Umbilical cord (tissue), 2 donors: ENCODE measurements around the gene CASP2. TPM values are rescaled to one million over a fixed set of nuclear protein-coding genes. Genes with fewer than 3 reads are reported as not detected.
"Not testable (repeated sequence)": the region's sequence is repeated elsewhere in the genome, so short reads cannot be mapped to it uniquely, and the experiment has no call there.

Source experiments
- DNase-seq: peaks from one replicate; pipeline ENCODE4 v3.0.0-alpha.2; 2015; ENCODE audit warnings: low spot score
- total RNA-seq: library from RNA; depleted of rRNA; stranded (reverse); fragments of >200 nt; gene quantifications from one replicate; pipeline ENCODE4 v1.2.3, GENCODE V29; 2014; ENCODE audit warnings: low replicate concordance; ENCODE audit not compliant: insufficient read depth

The CASP2 gene
- total RNA-seq, 1 donor from 2014 or later = 9.1 TPM

DNA sequence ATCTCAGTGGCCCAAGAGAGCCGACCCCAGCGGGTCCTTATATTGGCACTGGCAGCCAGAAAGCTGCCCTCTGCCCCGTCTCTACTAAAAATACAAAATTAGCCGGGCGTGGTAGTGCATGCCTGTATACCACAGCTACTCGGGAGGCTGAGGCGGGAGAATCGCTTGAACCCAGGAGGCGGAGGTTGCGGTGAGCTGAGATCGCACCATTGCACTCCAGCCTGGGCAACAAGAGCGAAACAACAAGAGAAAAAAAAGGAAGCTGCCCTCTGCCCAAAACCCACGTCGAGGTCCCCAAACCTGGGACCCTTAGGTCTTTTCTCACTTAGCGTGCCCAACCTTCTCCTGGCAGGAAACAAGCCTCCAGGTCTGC lies 24.0 kb upstream of the CASP2 start:
- not testable (repeated sequence) for DNase-seq

DNA sequence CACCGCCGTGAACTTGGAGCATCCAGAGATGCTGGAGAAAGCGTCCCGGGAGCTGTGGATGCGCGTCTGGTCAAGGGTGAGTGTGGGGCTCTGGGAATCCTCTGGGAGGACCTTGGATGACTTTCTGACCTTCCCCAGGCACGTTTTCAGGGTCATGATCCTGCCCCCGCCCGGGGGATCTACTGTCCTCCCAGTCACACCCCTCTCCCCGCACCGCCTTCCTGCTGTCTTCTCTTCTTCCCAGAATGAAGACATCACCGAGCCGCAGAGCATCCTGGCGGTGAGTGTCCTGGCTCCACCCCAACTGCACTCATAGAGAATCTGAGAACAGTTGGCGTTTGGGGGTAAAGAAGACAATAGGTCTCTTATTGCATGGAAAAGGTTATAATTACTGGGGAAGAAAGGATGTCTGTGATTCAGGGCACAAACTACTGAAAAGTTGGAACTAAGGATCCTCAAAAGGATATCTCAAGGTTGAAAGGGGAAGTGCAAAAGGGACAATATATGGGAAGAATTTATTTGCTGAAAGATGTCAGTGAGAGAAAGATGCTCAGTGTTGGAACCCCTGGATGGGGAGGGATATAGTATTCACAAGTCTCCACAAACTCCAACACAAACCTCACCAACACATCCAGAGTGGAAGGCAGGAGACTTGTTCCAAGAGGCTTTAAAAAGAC lies 23.0 kb upstream of the CASP2 start:
- DNase-seq = no peak

DNA sequence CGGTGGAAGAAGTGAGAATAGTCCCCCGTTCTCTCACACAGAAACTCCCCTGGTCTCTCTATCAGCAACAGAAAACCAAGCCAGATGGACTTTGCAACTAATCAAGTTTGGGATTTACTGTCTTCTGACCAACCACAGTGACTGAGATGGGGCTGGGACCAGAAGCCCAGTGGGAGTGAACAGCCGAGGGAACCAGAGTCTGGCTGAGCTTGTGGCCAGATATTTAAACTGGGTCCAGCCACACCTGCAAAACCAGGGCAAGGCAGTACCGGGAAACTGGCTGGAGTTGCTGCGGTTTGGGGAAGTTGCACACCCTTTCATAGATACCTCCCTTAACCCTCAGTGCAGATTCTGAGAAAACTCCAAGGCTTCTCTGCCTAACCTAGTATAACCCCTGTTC lies 18.9 kb upstream of the CASP2 start:
- no peak for DNase-seq

DNA sequence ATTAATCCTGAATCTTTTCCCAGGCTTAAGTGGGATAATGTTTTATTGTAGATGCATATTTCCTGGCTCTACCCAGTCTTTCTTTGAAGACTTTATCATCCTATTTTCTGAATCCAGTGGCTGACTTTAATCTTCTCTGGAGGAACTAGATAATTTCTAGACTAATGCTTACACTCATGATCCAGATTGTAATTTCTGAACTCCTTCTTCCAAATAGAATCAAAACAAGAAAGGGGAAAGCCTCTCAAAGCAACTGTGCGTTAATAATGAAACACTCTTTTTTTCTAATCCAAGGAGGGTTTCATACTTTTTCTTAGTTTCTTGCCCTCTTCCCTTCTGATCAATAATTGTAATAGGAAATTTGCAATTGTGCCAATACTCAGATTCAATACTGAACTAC lies 16.9 kb upstream of the CASP2 start:
- no peak for DNase-seq

DNA sequence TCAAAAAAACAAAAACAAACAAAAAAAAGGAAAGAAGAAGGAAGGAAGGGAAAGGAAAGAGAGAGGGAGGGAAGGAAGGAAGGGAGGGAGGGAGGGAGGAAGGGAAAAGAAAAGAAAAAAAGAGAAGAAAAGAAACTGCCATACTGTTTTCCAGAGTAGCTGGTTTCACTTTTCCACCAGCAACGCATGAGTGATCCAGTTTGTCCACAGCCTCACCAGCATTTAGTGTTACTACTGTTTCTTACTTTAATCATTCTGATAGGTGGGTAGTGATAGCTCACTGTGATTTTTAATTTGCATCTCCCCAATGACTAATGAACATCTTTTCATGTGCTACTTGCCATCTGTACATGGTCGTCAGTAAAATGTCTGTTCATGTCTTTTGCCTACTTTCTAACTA lies 15.3 kb upstream of the CASP2 start:
- DNase-seq = no peak

DNA sequence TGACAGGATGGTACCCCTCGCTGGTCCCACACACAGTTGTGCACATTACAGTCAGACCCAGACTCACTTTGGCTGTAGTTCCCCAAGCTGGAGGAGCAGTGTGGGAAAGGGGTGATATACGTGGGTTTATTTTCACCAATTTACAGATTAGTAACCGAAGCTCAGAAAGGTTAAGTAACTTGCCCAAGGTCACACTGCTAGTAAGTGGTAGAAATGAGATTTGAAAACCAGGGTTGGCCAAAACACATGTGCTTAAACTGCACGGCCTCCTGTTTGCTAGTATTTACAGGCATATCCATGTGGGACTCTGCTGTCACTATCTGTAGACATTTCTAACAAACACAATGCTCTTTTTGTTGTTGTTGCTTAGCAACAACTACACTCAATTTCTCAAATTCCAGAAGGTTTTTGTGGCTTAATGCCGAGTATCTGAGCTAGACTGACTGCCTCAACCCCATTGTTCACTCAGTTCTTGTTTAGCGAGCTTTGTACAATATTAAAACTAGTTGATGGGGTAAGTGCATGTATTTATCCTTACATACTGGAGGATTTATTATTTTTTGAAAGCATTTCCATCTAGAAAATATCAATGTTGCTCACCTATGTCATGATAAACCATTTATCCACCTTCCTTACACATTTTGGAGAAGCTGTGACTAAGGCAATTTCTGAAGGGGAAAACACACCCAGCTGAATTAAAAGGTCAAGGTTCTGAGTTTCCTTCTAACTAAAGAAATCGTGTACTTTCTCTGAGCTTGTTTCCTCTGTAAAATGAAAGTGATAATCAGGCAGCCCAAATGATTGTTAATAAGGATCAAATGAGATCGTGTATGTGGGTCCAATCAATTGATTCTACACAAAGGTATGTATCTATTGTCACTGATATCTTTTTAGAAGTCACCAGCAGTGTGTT lies 8.7 kb upstream of the CASP2 start:
- DNase-seq = peak; percentile 60

DNA sequence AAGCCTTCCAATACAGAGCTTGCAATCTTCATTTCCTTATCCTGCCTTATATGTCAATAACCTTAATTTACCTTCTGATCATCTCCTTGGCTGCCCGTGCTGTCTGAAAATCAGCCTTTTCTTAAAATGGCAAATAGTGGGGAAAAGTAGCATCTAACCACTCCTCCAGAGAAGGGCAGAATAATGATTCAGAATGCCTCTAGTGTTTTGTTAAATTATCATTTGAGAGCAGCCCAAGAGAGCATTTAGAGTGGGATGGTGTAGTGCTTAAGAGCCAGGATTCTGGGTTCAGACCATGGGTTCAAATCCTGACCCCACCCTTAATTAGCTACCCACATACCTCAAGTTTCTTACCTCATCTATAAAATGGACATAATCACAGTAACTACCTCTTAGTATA lies 8.0 kb upstream of the CASP2 start:
- DNase-seq = no peak

DNA sequence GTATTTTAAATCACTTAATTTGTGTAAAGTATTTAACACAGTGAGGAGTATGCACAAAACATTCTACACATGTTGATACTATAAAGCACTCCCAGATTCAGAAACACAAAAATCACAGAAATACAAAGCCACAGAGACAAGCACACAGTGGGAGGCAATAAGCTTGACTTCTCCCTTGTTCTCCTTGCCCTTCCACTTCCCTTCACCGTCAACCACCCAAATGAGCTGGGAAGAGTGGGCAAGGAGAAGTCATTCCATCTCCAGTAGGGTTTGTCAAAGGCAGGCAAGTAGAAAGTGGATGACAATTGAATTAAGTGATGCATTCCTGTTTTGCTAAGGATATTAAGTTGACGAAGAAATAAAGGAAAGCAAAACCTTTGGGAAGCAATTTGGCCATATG lies 7.6 kb upstream of the CASP2 start:
- no peak for DNase-seq

DNA sequence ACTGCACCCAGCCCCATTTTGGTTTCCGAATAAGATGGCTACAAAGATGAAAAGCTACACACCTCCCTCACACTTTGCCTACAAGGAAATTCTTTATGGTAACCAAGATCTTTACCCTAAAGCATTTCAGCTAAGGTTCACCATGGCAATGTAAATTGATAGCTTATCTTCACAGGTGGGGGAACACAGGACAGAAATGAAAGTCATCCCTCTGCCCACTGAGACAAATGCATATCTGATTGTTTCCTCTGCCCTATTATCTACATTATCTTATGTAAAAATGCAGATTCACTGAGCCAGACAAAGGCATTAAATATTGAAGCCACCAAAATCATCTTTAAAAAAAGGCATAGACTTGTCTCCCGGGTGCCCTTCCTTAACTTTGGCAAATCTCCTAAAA lies 6.6 kb upstream of the CASP2 start:
- DNase-seq = no peak

DNA sequence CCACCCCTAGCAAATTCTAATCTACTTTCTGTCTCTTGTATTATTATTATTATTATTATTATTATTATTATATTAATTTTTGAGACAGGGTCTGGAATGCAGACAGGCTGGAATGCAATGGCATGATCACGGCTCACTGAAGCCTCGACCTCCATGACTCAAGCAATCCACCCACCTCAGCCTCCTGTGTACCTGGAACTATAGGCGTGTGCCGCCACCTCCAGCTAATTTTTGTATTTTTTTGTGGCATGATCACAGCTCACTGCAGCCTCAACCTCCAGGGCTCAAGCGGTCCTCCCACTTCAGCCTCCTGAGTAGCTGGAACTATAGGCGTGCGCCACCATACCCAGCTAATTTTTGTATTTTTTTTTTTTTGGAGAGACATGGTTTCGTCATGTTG lies 6.0 kb upstream of the CASP2 start:
- DNase-seq = no peak

DNA sequence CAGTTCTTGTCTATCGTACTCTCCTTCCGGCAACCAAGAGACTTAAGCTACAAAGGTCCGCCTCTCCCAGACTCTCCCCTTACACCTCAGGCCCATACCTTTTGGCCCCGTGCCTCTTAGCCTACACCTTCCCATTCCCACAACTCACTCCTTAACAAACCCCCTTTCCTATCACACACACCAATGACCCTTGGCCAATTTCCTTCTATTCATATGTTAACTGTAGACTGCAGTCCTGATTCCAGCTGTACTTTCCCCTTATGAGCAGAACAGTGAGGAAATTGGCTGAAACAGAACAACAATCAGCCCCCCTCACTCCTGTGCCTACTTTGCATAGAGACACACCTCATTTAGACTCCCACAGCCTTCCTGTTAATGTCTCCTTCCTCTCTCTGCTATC lies 4.8 kb upstream of the CASP2 start:
- no peak for DNase-seq

DNA sequence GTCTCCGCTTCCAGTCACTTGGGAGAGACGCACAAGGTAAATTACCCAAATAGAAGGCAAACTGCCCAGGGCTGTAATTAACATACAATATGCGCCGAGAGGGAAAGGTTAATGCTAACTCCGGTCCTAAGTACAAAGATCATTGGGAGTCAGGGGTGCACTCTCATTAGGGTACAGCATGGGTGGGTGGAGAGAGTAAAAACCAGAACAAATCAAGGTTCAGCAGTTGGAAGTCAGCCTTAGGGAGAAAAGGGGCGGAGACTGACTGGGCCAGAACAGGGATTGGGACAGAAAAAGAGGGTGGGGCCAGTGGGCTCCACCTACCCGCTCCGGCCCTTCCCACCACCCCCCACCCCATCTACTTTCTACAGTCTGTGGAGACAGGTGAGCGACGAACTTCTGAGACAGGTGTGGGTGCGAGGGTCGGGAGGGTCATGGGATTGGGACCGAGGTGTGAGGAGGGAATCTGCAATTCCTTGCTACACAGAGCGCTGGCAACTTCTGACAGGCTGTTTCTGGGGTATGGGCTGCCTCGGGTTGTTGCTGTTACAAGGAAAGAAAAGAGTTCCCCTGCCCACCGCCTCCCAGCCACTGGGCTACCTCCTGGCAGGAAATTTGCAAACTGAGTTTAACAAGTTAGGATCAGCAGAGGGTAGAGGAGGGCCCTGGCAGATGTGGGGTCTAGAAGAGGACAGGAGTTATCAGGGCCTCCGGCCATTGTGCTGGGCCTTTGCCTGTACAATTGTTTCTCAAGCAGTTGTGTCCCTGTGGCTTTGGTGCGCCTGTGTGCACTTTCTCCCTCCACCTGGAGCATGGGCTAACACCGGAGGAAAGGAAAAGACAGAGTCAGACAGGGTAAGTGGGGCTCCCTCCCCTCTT lies 3.3 kb upstream of the CASP2 start, which contains the start of gene TMEM139:
TSS of gene TMEM139 (plus strand) at position 368 of the 879 bp plus-strand sequence. CDS start 1,000 bp downstream, outside the sequence.
- DNase-seq = peak; percentile 39

DNA sequence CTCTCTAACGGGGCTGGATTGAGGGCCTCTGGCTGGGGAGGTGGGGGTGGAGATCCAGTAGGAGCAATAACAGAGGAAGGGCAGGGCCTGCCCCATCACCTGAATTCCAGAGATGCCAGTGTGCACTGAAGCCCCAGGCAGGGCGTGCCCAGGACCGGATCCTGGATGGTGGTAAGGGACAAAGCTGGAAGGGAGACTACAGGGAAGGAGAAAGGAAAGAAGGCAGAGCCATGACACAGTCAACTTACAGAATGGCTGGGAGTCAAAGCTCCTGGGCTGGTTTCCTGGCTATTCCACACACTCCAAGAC lies 2.7 kb upstream of the CASP2 start:
- peak; percentile 21 for DNase-seq

DNA sequence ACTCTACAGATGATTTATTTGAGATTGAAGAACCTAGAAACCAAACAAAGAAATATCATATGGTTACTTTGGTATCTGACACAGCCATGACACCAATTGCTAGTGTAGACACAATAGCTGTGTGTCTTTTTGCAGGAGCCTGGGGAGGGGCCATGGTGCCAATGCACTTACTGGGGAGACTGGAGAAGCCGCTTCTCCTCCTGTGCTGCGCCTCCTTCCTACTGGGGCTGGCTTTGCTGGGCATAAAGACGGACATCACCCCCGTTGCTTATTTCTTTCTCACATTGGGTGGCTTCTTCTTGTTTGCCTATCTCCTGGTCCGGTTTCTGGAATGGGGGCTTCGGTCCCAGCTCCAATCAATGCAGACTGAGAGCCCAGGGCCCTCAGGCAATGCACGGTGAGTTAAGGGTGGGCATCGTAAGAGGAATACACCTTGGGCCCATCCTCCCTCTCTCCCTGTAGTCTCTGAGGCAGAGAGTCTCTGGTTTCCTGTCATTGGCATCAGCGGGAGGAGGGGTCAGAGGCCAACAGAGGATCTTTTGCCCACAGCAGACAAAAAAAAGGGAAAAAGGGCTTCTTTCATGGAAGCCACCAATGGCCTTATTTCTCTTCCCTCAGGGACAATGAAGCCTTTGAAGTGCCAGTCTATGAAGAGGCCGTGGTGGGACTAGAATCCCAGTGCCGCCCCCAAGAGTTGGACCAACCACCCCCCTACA lies 2.2 kb upstream of the CASP2 start:
- no peak for DNase-seq

DNA sequence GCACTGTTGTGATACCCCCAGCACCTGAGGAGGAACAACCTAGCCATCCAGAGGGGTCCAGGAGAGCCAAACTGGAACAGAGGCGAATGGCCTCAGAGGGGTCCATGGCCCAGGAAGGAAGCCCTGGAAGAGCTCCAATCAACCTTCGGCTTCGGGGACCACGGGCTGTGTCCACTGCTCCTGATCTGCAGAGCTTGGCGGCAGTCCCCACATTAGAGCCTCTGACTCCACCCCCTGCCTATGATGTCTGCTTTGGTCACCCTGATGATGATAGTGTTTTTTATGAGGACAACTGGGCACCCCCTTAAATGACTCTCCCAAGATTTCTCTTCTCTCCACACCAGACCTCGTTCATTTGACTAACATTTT lies 1.6 kb upstream of the CASP2 start:
- DNase-seq = no peak

DNA sequence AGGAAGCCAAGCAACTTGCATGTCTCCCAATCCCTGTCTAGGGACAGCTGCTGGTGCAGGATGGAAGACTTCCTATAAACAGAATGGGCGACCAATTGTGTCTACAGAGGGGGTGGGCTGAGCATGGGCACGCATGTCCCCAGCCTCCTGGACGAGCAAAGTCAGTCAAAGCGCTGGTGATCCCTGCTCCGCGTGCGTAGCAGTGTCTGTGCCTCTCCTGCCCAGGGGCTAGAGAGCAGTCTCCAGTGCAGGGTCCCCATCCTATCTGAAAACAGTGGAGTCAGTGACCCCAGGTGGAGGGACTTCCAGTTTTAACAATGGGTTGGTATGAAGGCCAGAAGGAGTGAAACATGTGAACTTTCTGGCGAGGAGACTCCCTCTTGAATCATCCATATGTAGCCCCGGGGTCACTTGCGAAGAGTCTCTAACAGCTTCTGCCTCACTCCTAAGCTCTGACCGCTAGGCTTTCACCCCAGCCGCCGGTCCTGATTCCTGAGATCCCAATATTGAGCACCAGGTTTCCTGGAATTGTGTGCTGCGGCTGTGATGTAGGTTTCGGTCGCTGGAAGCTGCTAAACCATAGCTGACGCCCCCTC lies 714 bp upstream of the CASP2 start:
- no peak for DNase-seq

DNA sequence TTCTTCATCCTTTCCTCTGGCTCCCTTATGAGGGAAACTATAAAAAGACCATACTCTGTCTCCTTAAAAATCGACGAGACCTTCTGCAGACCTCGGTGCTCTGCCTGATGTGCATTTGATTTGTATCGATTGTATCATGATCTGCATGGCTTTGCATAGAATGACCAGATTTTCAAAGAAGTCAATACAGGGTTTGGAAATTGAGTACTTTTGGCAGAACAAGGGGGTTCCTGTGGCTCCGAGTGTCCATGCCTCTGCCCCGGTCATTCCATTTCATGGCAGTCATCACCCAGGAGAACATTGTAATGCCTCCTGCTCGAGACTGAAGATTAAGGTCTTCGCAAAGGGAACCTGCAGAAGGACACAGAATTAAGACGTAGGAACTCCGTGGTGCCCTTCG lies 685 bp downstream of the CASP2 start:
- DNase-seq = peak; percentile 27

DNA sequence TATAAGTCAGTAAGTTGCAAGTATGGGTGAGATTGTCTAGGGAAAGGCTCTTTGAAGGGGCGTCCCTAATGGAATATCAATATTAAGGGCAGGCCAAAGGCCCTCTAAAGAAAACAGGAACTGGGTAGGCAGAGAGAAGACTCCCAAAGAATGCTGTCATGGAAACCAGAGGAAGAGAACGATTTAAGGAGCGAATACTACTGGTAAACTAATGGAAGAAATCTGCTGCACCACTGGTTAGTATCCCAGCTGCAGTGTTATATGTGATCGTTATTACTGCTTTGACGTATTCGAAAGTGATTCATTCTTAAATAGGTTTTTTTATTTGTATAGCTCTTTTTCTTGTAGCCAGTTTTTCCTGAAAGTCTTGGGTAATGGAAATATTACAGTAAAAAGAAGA lies 1.3 kb downstream of the CASP2 start:
- no peak for DNase-seq

DNA sequence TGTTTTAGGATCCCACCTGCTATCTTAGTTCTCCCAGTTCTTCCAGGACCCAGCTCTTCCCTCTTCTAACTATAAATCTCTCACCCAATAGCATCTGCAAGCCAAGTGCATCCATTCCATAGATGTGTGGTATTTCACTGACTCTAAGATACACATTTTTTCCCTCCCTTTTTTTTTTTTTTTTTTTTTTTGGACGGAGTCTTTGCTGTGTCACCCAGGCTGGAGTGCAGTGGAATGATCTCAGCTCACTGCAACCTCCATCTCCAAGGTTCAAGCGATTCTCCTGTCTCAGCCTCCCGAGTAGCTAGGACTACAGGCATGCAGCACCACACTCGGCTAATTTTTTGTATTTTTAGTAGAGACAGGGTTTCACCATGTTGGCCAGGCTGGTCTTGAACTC lies 1.7 kb downstream of the CASP2 start:
- DNase-seq = not testable (repeated sequence)

DNA sequence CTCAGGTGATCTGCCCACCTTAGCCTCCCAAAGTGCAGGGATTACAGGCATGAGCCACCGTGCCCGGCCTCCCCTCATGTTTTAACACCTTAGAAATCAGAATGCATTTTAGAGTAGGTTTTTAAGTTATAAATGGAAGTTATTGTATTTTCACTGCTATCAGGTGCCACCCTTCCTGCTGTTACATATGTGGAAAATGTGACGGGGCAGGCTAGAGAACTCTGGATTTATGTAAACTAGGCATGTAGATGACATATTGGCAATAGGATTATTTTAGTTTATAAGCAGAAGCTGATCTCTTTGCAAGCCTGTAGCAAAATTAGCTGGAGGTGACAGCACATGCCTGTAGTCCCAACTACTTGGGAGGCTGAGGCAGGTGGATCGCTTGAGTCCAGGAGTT lies 2.1 kb downstream of the CASP2 start:
- no peak for DNase-seq

DNA sequence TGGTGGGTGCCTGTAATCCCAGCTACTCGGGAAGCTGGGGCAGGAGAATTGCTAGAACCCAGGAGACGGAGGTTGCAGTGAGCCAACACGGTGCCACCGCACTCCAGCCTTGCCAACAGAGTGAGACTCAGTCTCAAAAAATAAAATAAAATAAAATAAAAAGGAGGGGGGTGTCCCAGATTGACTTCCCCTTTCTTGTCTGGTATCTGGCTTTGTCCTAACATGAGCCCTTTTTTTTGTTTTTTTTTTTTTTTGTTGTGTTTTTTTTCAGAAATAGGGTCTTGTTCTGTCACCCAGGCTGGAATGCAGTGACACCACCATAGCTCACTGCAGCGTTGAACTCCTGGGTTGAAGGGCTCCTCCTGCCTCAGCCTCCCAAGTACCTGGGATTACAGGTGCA lies 4.7 kb downstream of the CASP2 start:
- DNase-seq = no peak
